Measurements from ENCODE around the gene CEBPA. TPM values are rescaled to one million over a fixed set of nuclear protein-coding genes. Genes with fewer than 3 reads are reported as not detected.

CEBPA gene
- under 1 TPM in 1 of 2 experiments, not detected in 1; 0.11 TPM for total RNA-seq

GRCh38 chr19:33302175-33302973, at the start of gene CEBPA:
TSS of gene CEBPA (minus strand) at chr19:33302534. CDS start at chr19:33302414, 120 bp downstream.
- peak; percentile 53 for DNase-seq
- CTCF ChIA-PET: interaction anchor here (1.1 kb wide), 1 partner anchor 67 kb away, joined by 3 read pairs; no protein-coding TSS in a partner anchor
- H3K4me3 Mint-ChIP-seq: peak within 1 kb of the TSS; percentile 48
- H3K27ac Mint-ChIP-seq: no peak within 1 kb of the TSS
- peaks cover 43% of the 10 kb centered on the region for H3K27me3 Mint-ChIP-seq (ENCODE audit: low read depth)
- POLR2A ChIA-PET: no interaction called here
- ATAC-seq: peak; percentile 86
- H3K4me1 Mint-ChIP-seq (ENCODE audit: low read depth): no peaks in the 10 kb centered on the region
- no peaks in the 10 kb centered on the region for H3K36me3 Mint-ChIP-seq (ENCODE audit: low read depth)
- no peaks in the 10 kb centered on the region for H3K9me3 Mint-ChIP-seq (ENCODE audit: insufficient read depth)

DNA sequence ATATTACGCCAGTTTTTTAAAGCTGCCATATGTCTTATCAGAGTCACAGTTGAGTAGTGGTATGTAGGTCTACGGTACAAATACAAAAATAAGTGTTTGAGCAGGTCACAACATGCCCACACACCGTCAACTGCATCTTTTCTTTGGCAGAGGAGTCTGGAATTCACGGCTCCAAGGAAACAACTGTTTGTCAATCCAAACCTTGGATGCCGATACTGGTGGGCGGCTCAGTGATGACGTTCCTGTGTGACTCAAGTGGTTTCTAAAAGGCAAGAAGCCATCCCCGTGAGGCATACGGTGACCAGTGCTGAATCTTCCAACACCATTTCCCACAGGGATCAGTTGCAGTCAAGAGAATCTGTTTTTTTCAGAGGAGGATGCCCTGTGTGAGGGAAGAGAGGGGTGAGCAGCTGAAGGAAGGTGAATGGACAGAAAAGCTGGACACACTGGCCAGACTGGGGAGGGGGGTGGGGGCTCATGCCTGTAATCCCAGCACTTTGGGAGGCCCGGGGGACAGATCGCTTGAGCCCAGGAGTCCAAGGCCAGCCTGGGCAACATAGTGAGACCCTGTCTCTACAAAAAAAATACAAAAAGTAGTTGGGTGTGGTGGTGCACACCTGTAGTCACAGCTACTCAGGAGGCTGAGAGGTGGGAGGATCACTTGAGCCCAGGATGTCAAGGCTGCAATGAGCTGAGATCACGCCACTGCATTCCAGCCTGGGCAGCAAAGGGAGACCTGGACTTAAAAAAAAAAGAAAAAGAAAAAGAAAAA, 48.4 kb upstream of the CEBPA start:
- Mint-ChIP-seq H3K27ac (no peak overlapping the region), H3K27me3 (ENCODE audit: low read depth) (peaks cover 7% of the 10 kb centered on the region), H3K36me3 (ENCODE audit: low read depth) (no peaks in the 10 kb centered on the region), H3K4me3 (no peak overlapping the region), H3K4me1 (ENCODE audit: low read depth) (no peaks in the 10 kb centered on the region), H3K9me3 (ENCODE audit: insufficient read depth) (peaks cover 3% of the 10 kb centered on the region)
- DNase-seq (no peak), ATAC-seq (no peak)
- POLR2A ChIA-PET: interaction anchor here (0.6 kb wide), 1 partner anchor 89 kb away, joined by 3 read pairs; no protein-coding TSS in a partner anchor
- CTCF ChIA-PET: no interaction called here

DNA sequence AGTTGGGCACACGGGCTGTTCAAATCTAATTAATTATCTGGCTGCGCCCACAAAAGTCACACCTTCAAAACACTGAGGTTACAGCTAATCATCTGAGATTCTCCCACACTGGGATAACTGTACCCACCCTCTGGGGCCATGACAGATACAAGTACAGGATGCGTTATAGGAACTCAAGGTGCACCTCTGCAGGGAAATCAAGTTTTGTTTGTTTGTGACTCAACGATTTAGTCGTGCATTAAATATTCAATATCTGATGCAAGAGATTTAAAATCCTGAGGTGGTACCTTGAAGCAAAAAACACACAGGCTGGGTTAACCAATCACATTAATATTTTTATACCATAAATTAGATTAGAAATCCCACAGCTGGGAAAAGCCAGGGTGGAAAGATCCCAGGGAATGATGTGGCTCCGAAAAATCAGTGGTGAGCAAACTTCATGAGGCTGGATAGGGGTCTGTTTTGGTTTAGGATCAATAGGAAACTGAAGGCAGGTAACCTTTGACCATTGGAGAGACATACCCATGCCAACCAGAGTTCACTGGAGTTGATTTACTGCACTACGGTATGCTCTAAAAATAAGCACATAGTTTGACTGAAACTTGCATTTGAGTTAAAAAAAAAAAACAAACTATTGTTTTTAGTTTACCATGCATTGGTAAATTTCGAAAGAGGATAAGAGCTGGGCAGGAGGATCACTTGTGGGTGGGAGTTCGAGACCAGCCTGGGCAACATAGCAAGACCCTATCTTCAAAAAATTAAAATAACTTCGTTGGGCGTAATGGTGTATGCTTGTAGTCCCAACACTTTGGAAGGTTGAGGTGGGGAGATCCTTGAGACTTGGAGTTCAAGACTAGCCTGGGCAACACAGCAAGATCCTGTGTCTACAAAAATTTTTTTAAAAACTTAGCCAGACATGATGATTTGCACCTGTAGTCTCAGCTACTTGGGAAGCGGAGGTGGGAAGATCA, 47.3 kb upstream of the CEBPA start:
- Mint-ChIP-seq H3K27ac (no peak overlapping the region), H3K27me3 (ENCODE audit: low read depth) (peaks cover 8% of the 10 kb centered on the region), H3K36me3 (ENCODE audit: low read depth) (no peaks in the 10 kb centered on the region), H3K4me3 (no peak overlapping the region), H3K4me1 (ENCODE audit: low read depth) (no peaks in the 10 kb centered on the region), H3K9me3 (ENCODE audit: insufficient read depth) (no peaks in the 10 kb centered on the region)
- DNase-seq (no peak), ATAC-seq (no peak)
- CTCF ChIA-PET: no interaction called here
- POLR2A ChIA-PET: no interaction called here

DNA sequence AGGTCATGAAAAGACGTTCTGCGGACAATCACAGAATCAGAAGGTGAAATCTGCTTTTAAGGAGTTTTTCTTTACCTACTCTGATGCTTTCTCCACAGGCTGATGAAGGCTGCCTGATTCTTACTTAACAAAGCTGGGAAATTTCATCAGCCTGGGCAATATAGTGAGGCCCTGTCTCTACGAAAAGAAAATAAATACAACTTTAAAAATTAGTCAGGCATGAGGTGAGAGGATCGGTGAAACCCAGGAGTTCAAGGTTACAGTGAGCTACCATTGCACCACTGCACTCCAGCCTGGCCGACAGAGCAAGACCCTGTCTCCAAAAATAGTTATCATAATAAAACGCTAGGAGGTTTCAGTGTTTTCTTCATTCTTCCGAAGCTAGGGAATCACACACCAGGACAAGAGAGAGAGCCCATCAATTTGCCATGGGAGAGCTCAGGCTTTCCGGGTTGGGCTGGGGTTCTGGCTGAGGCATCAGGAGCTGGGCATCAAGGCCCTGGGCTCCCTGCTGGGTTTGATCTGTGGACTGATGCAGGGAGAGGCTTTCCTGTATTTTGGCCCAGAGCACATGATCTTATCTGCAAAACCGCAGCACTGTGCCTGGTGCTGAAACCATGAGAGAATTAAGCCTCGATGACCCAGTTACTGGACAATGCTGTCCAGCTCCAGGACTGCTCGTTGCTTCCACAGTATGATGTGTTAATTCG, 46.1 kb upstream of the CEBPA start:
- ChIA-PET POLR2A (no interaction called here), CTCF (no interaction called here)
- H3K4me1 Mint-ChIP-seq (ENCODE audit: low read depth): no peaks in the 10 kb centered on the region
- no peak for ATAC-seq
- no peak overlapping the region for H3K4me3 Mint-ChIP-seq
- no peak for DNase-seq
- peaks cover 13% of the 10 kb centered on the region for H3K27me3 Mint-ChIP-seq (ENCODE audit: low read depth)
- H3K36me3 Mint-ChIP-seq (ENCODE audit: low read depth): no peaks in the 10 kb centered on the region
- H3K9me3 Mint-ChIP-seq (ENCODE audit: insufficient read depth): no peaks in the 10 kb centered on the region
- no peak overlapping the region for H3K27ac Mint-ChIP-seq

DNA sequence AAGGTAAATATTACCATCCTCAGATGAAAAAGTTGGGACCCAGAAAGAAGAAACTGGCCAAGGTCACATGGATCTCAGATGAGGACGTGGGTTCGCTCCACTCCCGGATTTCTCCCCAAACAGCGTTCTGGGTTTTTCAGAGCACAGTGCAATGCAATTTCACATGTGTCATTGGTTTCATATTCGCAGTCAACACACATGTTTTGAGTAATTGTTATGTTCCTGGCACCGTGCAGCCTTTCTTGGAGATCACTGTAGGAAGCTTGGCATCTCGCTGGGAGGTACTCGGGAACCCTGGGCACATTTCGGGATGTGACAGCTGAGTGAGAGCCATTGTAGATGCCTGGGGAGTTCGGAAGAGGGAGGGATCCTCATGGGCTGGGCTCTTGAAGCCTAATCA, 45.0 kb upstream of the CEBPA start:
- peaks cover 15% of the 10 kb centered on the region for H3K27me3 Mint-ChIP-seq (ENCODE audit: low read depth)

GRCh38 chr19:33346665-33347064, 44.3 kb upstream of the CEBPA start:
- Mint-ChIP-seq H3K4me3 (no peak overlapping the region), H3K9me3 (ENCODE audit: insufficient read depth) (no peaks in the 10 kb centered on the region), H3K36me3 (ENCODE audit: low read depth) (no peaks in the 10 kb centered on the region), H3K27ac (no peak overlapping the region), H3K4me1 (ENCODE audit: low read depth) (no peaks in the 10 kb centered on the region), H3K27me3 (ENCODE audit: low read depth) (peaks cover 18% of the 10 kb centered on the region)
- CTCF ChIA-PET: no interaction called here
- POLR2A ChIA-PET: no interaction called here
- ATAC-seq: no peak
- no peak for DNase-seq

More for the DNA sequence above, 45.0 kb upstream of the CEBPA start:
- ChIA-PET CTCF (no interaction called here), POLR2A (no interaction called here)
- Mint-ChIP-seq H3K9me3 (ENCODE audit: insufficient read depth) (no peaks in the 10 kb centered on the region), H3K36me3 (ENCODE audit: low read depth) (no peaks in the 10 kb centered on the region), H3K4me3 (no peak overlapping the region), H3K27ac (no peak overlapping the region), H3K4me1 (ENCODE audit: low read depth) (no peaks in the 10 kb centered on the region)
- ATAC-seq (no peak), DNase-seq (no peak)

- ATAC-seq: no peak
- Mint-ChIP-seq H3K27ac (no peak overlapping the region), H3K36me3 (ENCODE audit: low read depth) (no peaks in the 10 kb centered on the region), H3K4me1 (ENCODE audit: low read depth) (no peaks in the 10 kb centered on the region), H3K4me3 (no peak overlapping the region), H3K9me3 (ENCODE audit: insufficient read depth) (no peaks in the 10 kb centered on the region), H3K27me3 (ENCODE audit: low read depth) (peaks cover 29% of the 10 kb centered on the region)
- no peak for DNase-seq
- CTCF ChIA-PET: no interaction called here
- POLR2A ChIA-PET: no interaction called here
Measured at GRCh38 chr19:33345163-33345562, 42.8 kb upstream of the CEBPA start.

GRCh38 chr19:33344573-33344925, 42.2 kb upstream of the CEBPA start:
- DNase-seq (no peak), ATAC-seq (no peak)
- no peaks in the 10 kb centered on the region for H3K4me1 Mint-ChIP-seq (ENCODE audit: low read depth)
- no peak overlapping the region for H3K4me3 Mint-ChIP-seq
- ChIA-PET CTCF (no interaction called here), POLR2A (interaction anchor here (0.6 kb wide), 1 partner anchor 51 kb away, joined by 3 read pairs; no protein-coding TSS in a partner anchor)
- no peaks in the 10 kb centered on the region for H3K9me3 Mint-ChIP-seq (ENCODE audit: insufficient read depth)
- no peak overlapping the region for H3K27ac Mint-ChIP-seq
- peaks cover 29% of the 10 kb centered on the region for H3K27me3 Mint-ChIP-seq (ENCODE audit: low read depth)
- H3K36me3 Mint-ChIP-seq (ENCODE audit: low read depth): no peaks in the 10 kb centered on the region

- no peaks in the 10 kb centered on the region for H3K4me1 Mint-ChIP-seq (ENCODE audit: low read depth)
- peaks cover 33% of the 10 kb centered on the region for H3K27me3 Mint-ChIP-seq (ENCODE audit: low read depth)
- no peak overlapping the region for H3K4me3 Mint-ChIP-seq
- no peaks in the 10 kb centered on the region for H3K9me3 Mint-ChIP-seq (ENCODE audit: insufficient read depth)
- ChIA-PET CTCF (no interaction called here), POLR2A (interaction anchor here (0.6 kb wide), 1 partner anchor 52 kb away, joined by 3 read pairs; no protein-coding TSS in a partner anchor)
- no peaks in the 10 kb centered on the region for H3K36me3 Mint-ChIP-seq (ENCODE audit: low read depth)
- DNase-seq (no peak), ATAC-seq (no peak)
- no peak overlapping the region for H3K27ac Mint-ChIP-seq
Measured at GRCh38 chr19:33343859-33344572, 41.7 kb upstream of the CEBPA start.

DNA sequence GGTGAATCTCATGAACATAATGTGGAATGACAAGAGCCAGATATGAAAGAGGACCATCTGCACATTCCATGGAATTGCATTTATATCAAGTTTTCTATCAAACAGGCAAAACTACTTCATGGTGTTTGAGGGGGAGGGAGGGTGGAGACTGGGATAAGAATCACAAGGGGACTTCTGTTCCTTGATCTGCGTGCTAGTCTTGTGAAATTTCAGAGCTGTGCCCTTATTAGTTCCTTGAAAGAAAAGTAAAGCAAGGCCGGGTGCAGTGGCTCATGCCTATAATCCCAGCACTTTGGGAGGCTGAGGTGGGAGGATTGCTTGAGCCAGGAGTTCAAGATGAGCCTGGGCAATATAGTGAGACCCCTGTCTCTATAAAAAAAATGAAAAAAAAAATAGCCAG, 41.0 kb upstream of the CEBPA start:
- H3K27me3 Mint-ChIP-seq (ENCODE audit: low read depth): peaks cover 37% of the 10 kb centered on the region
- ATAC-seq: no peak
- H3K36me3 Mint-ChIP-seq (ENCODE audit: low read depth): no peaks in the 10 kb centered on the region
- H3K9me3 Mint-ChIP-seq (ENCODE audit: insufficient read depth): no peaks in the 10 kb centered on the region
- H3K4me3 Mint-ChIP-seq: no peak overlapping the region
- no peaks in the 10 kb centered on the region for H3K4me1 Mint-ChIP-seq (ENCODE audit: low read depth)
- H3K27ac Mint-ChIP-seq: no peak overlapping the region
- ChIA-PET POLR2A (no interaction called here), CTCF (no interaction called here)
- no peak for DNase-seq

GRCh38 chr19:33340991-33341390, 38.7 kb upstream of the CEBPA start:
- Mint-ChIP-seq H3K4me1 (ENCODE audit: low read depth) (no peaks in the 10 kb centered on the region), H3K36me3 (ENCODE audit: low read depth) (no peaks in the 10 kb centered on the region), H3K27me3 (ENCODE audit: low read depth) (peaks cover 40% of the 10 kb centered on the region), H3K9me3 (ENCODE audit: insufficient read depth) (no peaks in the 10 kb centered on the region), H3K4me3 (no peak overlapping the region), H3K27ac (no peak overlapping the region)
- no peak for ATAC-seq
- POLR2A ChIA-PET: no interaction called here
- no peak for DNase-seq
- CTCF ChIA-PET: no interaction called here
